WI38 (cell line): ENCODE data around the gene CCDC117.

Source experiments
- H3K4me3 ChIP-seq: 2 replicates; pipeline ENCODE4 v1.5.1; 2011; ENCODE audit warnings: low read depth, mild to moderate bottlenecking, control low read depth, low read length
- TF ChIP-seq, protein P1 (sequence below): IDR thresholded peaks from 2 replicates; pipeline ENCODE4 v1.5.1; 2012; ENCODE audit warnings: low read depth, mild to moderate bottlenecking, control low read depth, low read length

CCDC117 gene

DNA sequence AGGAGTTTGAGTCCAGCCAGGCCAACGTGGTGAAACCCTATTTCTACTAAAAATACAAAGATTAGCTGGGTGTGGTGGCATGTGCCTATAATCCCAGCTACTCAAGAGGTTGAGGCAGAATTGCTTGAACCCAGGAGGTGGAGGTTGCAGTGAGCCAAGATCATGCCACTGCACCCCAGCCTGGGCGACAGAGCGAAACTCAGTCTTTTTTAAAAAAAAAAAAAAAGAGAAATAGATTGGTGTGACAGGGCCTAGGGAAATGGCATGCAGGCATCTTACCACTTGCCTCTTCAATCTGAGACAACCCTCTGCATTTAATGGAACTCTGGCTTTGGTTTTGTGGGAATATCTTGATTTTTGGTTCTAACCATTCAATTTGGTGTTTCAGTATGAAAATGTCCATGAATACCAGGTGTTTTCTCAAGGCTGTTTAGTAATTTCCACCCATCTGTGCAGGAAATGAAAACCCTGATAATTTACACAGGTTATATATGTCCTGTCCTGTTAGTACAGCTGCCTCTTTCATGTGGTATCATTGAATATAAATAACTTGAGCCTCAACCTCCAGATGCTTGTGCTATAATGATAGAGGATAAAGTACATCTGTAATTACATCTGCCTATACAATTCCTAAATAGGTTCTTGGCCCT is 19.5 kb downstream of the CCDC117 start:
- H3K4me3 ChIP-seq = no peak overlapping the region
- TF ChIP-seq, protein P1, sequence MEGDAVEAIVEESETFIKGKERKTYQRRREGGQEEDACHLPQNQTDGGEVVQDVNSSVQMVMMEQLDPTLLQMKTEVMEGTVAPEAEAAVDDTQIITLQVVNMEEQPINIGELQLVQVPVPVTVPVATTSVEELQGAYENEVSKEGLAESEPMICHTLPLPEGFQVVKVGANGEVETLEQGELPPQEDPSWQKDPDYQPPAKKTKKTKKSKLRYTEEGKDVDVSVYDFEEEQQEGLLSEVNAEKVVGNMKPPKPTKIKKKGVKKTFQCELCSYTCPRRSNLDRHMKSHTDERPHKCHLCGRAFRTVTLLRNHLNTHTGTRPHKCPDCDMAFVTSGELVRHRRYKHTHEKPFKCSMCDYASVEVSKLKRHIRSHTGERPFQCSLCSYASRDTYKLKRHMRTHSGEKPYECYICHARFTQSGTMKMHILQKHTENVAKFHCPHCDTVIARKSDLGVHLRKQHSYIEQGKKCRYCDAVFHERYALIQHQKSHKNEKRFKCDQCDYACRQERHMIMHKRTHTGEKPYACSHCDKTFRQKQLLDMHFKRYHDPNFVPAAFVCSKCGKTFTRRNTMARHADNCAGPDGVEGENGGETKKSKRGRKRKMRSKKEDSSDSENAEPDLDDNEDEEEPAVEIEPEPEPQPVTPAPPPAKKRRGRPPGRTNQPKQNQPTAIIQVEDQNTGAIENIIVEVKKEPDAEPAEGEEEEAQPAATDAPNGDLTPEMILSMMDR = no peak

DNA sequence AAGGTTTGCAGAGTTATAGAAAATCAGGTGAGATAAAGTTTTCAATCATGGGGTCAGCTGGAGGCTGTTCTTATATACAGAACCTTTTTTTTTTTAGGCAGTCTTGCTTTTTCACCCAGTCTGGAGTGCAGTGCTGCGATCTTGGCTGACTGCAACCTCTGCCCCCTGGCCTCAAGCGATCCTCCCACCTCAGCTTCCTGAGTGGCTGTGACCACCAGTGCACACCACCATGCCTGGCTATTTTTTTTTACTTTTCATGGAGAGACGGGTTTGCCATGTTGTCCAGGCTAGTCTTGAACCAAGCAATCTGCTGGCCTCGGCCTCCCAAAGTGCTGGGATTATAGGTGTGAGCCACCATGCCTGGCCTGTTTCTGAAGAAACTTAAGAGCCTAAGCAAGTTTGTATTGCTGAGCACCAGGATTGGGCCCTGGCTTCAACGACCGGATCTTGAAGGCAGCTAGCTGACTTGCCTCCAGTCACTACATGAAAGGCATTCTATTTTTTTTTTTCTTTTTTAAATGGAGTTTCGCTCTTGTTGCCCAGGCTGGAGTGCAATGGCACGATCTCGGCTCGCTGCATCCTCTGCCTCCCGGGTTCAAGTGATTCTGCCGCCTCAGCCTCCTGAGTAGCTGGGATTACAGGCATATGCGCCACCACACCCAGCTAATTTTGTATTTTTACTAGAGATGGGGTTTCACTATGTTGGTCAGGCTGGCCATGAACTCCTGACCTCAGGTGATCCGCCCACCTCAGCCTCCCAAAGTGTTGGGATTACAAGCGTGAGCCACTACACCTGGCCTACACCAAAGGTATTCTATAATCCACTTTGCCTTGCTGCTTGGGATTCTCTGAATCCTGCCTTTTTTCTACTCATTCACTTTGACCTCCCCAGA is 20.2 kb downstream of the CCDC117 start:
- TF ChIP-seq, protein P1 = no peak
- H3K4me3 ChIP-seq = no peak overlapping the region

DNA sequence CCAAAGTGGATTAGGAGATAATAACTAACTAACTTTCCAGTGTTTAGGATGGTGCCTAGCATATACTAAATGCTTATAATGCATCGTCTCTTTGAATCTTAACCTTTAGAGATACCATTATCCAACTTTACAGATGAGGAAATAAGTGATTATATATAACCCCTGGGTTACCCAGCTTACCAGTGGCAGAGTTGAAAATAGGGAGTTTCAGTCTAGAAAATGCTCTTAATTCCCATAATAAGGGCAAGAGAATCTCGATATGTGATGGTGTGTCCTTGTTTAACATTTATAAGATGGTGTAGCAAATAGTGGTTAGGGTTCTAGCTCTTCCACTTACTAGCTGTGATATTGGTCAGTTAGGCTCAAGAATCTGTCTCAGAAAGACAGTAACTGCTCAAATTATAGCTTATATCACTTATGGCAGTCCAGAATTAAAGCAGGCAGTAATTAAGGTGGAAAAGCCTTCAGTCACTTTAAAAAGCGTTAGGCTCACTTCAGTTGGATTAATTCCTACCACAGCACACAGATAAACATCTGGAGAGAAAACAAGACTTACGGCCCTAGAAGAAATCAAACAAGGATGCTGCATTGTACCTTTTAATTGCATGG is 21.6 kb downstream of the CCDC117 start:
- TF ChIP-seq, protein P1 = no peak

DNA sequence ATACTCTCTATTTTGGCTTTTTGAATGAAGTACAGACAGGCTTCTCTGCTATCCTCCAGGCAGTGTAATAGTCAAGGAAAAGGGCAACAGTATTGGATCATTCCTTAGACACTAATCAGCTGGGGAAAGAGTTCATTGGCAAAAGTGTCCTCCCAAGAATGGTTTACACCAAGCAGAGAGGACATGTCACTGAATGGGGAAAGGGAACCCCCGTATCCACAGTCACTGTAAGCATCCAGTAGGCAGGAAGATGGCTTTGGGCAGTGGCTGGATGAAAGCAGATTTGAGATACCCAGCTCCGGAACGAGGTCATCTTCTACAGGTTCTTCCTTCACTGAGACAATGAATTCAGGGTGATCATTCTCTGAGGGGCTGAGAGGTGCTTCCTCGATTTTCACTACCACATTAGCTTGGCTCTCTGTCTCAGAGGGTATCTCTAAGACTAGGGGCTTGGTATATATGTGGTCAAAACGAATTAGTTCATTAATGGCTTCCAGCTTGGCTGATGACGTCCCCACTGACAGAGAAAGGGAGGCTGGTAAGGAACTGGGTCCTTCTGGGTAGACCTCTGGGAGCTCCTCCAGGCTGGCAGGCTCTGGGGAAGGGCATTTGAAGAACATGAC is 22.7 kb downstream of the CCDC117 start:
- TF ChIP-seq, protein P1 = no peak
- no peak overlapping the region for H3K4me3 ChIP-seq

More for the DNA sequence above, 21.6 kb downstream of the CCDC117 start:
- no peak overlapping the region for H3K4me3 ChIP-seq

DNA sequence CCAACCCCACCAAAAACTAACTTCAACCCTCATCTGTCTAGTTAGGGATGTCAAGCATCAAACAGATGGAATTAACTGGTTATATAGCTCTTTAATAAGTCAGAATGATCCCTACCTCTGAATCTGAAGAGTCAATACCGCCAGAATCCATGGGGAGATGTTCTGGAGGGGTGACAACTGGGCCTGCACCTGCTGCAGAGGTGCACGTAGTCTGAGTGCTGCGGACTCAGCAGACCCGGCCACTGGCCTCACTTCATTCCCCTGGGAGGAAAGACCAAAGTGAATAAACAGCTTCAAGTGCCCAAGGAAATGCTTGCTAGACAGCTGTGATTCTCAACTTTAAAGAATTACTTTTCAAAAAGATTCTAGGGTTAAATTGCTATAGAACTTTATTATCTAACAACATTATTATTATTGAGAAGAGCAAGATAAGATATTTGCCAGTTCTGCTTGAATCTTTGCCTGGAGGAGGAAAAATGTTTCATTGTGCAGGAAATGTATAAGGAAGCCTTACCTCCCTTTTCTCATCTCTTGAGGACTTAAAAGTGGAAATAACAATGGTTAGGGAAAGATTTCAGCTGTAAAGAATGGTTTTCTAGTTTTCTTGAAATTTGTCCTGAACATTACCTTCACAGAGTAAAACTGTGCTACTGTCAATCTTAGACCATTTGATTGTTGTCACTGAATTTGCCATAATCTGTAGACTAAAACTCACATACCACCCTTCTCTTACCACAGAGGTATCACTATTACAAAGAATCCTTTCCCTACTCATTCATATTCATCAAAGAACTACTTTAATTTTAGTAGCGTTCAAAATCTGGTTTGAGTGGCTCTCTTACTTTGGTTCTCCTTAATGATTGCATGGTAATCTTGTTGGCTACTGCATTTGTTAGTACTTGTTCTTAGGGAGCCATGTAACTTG is 23.7 kb downstream of the CCDC117 start:
- TF ChIP-seq, protein P1 = no peak
- no peak overlapping the region for H3K4me3 ChIP-seq

DNA sequence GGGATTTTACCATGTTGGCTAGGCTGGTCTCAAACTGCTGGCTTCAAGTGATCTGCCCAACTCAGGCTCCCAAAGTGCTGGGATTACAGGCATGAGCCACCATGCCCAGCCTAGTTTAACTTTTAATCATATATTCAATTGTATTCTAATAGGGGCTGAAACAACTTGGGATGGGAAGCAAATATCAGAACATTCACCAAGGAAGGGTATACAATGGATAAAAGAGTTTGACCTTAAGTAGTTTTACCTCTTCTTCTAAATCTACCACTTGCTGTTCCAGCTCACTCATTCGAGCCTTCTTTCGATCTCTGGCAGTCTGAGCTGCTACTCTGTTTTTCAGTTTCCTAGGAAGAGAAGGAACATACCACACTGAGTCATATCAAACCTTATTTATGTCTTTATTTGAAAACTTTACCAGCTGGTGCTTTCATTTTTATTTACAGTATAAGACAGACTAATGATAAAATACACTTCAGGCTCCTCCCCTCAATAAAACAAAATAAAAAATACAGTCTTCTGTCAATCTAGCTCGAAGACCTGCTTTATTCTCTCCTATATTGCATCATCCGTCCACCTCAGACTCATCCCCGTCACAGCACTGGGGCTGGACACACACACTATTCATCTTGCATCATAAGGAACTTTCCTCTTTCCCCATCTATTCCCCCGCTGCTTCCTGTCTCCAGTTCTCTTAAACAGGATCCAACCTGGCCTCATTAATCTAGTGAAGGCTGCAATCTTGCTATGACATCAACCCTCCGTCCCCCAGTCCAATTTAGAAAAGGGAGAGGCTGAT is 26.5 kb downstream of the CCDC117 start:
- TF ChIP-seq, protein P1 = no peak

More for the DNA sequence above, 26.5 kb downstream of the CCDC117 start:
- peak overlapping the region; percentile 98 for H3K4me3 ChIP-seq
